GM21529 (cell line): ENCODE data around the gene SIGLEC10.
"Not testable (repeated sequence)": the region's sequence is repeated elsewhere in the genome, so short reads cannot be mapped to it uniquely, and the experiment has no call there.

Source experiments
- ATAC-seq: cut with Tn5 transposase; IDR thresholded peaks from one replicate; pipeline ENCODE4 v1.9.1; 2021; ENCODE audit not compliant: unreplicated experiment

SIGLEC10 gene

GRCh38 chr19:51440052-51440451 lies 22.6 kb upstream of the SIGLEC10 start:
- ATAC-seq = no peak

- ATAC-seq = no peak
Measured at GRCh38 chr19:51439021-51439465, 21.6 kb upstream of the SIGLEC10 start.

- ATAC-seq = no peak
Measured at GRCh38 chr19:51434456-51434855, 17.0 kb upstream of the SIGLEC10 start.

GRCh38 chr19:51433043-51433442 lies 15.6 kb upstream of the SIGLEC10 start:
- ATAC-seq = no peak

GRCh38 chr19:51431124-51431523 lies 13.7 kb upstream of the SIGLEC10 start:
- no peak for ATAC-seq

- no peak for ATAC-seq
Measured at GRCh38 chr19:51430221-51430620, 12.8 kb upstream of the SIGLEC10 start.

- no peak for ATAC-seq
Measured at GRCh38 chr19:51427201-51427600, 9.8 kb upstream of the SIGLEC10 start.

GRCh38 chr19:51422053-51422448 lies 4.6 kb upstream of the SIGLEC10 start:
- no peak for ATAC-seq

GRCh38 chr19:51421229-51422052 lies 4.0 kb upstream of the SIGLEC10 start:
- ATAC-seq = no peak

GRCh38 chr19:51420511-51420910 lies 3.1 kb upstream of the SIGLEC10 start:
- not testable (repeated sequence) for ATAC-seq

- ATAC-seq = no peak
Measured at GRCh38 chr19:51418707-51419106, 1.3 kb upstream of the SIGLEC10 start.

GRCh38 chr19:51417810-51418157 lies 342 bp upstream of the SIGLEC10 start:
- peak; percentile 34 for ATAC-seq

- ATAC-seq = not testable (repeated sequence)
Measured at GRCh38 chr19:51416422-51416821, 1.0 kb downstream of the SIGLEC10 start.

- no peak for ATAC-seq
Measured at GRCh38 chr19:51415187-51415586, 2.3 kb downstream of the SIGLEC10 start.

GRCh38 chr19:51410950-51411748 lies 6.3 kb downstream of the SIGLEC10 start:
- ATAC-seq = no peak

GRCh38 chr19:51407511-51408131 lies 9.8 kb downstream of the SIGLEC10 start:
- no peak for ATAC-seq

GRCh38 chr19:51402117-51402516 lies 15.3 kb downstream of the SIGLEC10 start:
- no peak for ATAC-seq

GRCh38 chr19:51399936-51400335 lies 17.5 kb downstream of the SIGLEC10 start:
- ATAC-seq = not testable (repeated sequence)

- no peak for ATAC-seq
Measured at GRCh38 chr19:51399231-51399630, 18.2 kb downstream of the SIGLEC10 start.

GRCh38 chr19:51398096-51398704 lies 19.2 kb downstream of the SIGLEC10 start:
- no peak for ATAC-seq

GRCh38 chr19:51397453-51397852 lies 20.0 kb downstream of the SIGLEC10 start:
- ATAC-seq = not testable (repeated sequence)
